ENCODE data around the gene PARVB. TPM values are rescaled to one million over a fixed set of nuclear protein-coding genes. Genes with fewer than 3 reads are reported as not detected.

PARVB gene
- polyA plus RNA-seq, 1 experiment = 65.8 TPM

DNA sequence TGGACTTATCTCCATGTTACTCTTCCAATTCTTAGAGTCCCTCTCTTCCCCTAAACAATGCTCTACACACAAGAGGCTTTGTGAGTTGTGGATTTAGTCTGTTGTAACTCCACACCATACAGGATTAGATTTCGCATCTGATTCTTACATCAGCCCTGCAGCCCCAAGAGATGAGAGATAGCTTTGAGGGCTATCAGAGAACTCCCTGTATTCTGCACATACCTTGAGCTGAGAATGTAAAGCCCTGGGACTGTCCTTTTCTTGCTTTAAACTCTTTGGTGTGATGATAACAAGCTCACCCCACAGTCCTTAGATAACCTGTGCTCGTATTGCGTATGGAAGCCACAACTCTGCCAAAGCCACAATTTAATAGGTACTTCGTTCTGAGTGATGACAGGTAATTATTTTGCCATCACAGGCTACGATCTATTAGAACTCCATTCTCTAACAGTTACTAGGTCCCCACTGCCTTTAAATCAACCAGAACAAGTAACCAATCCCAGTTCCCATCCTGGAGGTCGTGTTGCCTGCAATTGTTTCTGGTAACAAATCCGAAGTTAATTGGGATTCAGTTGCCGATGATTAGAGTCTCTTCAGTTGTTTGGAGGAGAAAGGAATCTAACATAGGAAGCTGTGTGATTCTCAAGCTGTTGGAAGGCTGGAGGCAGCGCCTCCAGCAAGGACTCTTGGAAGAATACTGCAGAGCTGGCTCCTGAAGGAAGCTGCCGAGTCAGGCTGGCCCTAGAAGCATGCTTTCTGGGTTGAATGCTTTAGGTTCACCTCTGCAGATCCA lies 155.3 kb downstream of the PARVB start:
- no peak overlapping the region for H3K4me3 ChIP-seq (ENCODE audit: low read depth, low read length)
- ChIA-PET POLR2A (no interaction called here), CTCF (interaction anchor here (1.0 to 1.1 kb wide), 2 partner anchors 10 kb away, joined by 3 to 4 read pairs; no protein-coding TSS in a partner anchor)
- H3K27me3 ChIP-seq (ENCODE audit: control insufficient read depth, insufficient read depth, low read length) = peaks cover 12% of the 10 kb centered on the region
- TF ChIP-seq, protein P1, sequence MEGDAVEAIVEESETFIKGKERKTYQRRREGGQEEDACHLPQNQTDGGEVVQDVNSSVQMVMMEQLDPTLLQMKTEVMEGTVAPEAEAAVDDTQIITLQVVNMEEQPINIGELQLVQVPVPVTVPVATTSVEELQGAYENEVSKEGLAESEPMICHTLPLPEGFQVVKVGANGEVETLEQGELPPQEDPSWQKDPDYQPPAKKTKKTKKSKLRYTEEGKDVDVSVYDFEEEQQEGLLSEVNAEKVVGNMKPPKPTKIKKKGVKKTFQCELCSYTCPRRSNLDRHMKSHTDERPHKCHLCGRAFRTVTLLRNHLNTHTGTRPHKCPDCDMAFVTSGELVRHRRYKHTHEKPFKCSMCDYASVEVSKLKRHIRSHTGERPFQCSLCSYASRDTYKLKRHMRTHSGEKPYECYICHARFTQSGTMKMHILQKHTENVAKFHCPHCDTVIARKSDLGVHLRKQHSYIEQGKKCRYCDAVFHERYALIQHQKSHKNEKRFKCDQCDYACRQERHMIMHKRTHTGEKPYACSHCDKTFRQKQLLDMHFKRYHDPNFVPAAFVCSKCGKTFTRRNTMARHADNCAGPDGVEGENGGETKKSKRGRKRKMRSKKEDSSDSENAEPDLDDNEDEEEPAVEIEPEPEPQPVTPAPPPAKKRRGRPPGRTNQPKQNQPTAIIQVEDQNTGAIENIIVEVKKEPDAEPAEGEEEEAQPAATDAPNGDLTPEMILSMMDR (IDR thresholded peaks at IDR 0.05; ENCODE audit: insufficient read depth, low read depth, low read length) = no peak
- DNase-seq (ENCODE audit: low read depth) = no peak
- H3K36me3 ChIP-seq (ENCODE audit: control insufficient read depth, insufficient read depth, low read length) = no peaks in the 10 kb centered on the region

DNA sequence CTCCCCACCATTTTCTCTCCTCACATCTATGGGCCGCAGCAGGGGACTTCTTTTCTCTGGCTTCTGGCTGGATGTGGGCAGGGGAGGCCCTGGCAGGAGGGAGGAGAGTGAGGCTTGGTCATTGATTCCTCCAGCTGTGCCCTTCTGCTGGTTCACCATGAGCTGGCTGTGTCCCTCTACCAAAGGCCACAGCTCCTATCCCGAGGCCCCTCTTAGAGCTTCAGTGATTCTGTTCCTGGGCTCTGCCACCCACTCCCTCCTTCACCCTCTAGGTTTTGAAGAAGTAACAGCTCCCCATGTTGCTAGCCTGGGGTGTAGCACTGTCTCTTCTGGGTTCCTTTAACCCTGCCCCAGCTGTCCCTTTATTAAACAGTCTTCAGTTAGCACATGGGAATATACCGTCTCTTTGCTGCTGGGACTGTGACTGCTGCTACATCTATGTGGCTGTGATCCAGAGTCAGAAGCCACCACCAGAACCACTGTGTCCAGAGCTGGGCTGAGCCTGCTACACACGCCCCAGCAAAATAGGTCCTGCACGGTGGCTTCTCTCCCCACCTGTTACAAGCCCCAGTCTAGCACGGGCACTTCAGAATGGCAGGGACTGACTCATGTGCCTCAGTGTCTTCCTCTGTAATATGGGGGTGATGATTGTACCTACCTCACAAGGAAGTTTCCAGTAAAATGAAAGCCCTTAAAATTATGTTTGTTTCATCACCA lies 156.0 kb downstream of the PARVB start:
- ChIA-PET CTCF (interaction anchor here (1.0 to 1.1 kb wide), 2 partner anchors 9 to 11 kb away, joined by 3 to 4 read pairs; no protein-coding TSS in a partner anchor), POLR2A (interaction anchor here (0.6 kb wide), 1 partner anchor 32 kb away, joined by 3 read pairs; no protein-coding TSS in a partner anchor)
- no peak for DNase-seq (ENCODE audit: low read depth)
- TF ChIP-seq, protein P1 (IDR thresholded peaks at IDR 0.05; ENCODE audit: insufficient read depth, low read depth, low read length) = no peak
- H3K27me3 ChIP-seq (ENCODE audit: control insufficient read depth, insufficient read depth, low read length) = peaks cover 12% of the 10 kb centered on the region
- no peaks in the 10 kb centered on the region for H3K36me3 ChIP-seq (ENCODE audit: control insufficient read depth, insufficient read depth, low read length)
- no peak overlapping the region for H3K4me3 ChIP-seq (ENCODE audit: low read depth, low read length)

DNA sequence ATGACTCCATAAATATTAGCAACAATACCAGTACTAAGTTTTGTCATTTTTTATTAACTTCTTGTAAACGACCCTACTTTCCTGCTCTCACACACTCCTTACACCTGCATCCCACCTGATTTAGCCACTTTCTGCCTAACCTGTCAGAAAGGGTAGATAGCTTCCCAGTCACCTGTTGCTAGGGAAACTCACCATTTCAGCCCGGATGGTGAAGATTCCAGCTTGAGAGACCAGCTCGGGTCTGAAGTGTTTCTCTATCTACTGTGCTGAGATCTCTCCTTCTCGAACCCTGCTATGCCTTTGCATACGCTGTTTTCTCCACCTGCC lies 156.6 kb downstream of the PARVB start, which contains the start of gene PARVG:
TSS of gene PARVG (plus strand) at position 220 of the 327 bp plus-strand sequence. CDS start 2,405 bp downstream, outside the sequence.
- peaks cover 12% of the 10 kb centered on the region for H3K27me3 ChIP-seq (ENCODE audit: control insufficient read depth, insufficient read depth, low read length)
- no peaks in the 10 kb centered on the region for H3K36me3 ChIP-seq (ENCODE audit: control insufficient read depth, insufficient read depth, low read length)
- no peak for DNase-seq (ENCODE audit: low read depth)
- no peak within 1 kb of the TSS for H3K4me3 ChIP-seq (ENCODE audit: low read depth, low read length)
- CTCF ChIA-PET = no interaction called here
- POLR2A ChIA-PET = interaction anchor here (0.6 kb wide), 1 partner anchor 32 kb away, joined by 3 read pairs; no protein-coding TSS in a partner anchor
- TF ChIP-seq, protein P1 (IDR thresholded peaks at IDR 0.05; ENCODE audit: insufficient read depth, low read depth, low read length) = no peak

DNA sequence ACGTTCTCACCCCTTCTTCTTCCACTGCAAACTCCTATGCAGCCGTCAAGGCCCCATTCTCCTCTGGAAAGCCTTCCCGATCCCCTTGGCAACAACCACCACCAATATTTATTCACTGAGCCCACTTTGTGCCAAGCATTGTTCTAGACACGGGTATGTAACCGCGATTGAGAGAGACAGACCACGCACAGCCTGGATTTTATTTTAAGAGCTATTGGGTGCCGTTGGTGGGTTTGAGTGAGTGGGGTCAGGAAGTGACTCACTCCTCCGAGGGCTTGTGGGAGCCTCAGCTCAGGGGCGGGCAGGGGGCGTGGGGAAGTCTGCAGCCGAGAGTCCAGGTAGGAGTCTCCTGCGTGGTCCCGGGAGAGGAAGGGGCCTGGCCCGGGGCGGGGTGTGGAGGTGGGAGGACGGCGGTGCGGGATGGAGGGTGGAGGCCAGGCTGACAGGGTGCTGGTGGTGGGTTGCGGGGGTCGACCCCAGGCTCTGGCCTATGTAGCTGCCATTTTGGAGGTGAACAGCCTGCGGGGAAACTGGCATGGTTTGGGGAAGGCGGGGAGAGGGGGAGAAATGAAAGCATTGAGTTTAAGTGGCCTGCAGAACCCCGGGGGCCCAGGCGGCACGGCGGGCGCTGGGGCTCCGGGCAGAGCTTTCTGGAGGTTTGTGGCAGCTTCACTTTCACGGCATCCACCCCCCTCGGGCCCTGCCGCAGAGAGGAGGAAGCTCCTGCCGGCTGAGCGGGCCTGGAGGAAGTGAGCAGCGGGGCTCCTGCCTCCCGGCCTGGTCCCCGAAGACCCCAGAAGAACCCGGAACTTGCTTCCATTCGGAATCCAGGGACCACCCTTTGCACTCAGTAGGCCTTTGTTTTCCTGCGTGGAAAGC lies 157.2 kb downstream of the PARVB start:
- TF ChIP-seq, protein P1 (IDR thresholded peaks at IDR 0.05; ENCODE audit: insufficient read depth, low read depth, low read length) = no peak
- H3K36me3 ChIP-seq (ENCODE audit: control insufficient read depth, insufficient read depth, low read length) = no peaks in the 10 kb centered on the region
- peaks cover 14% of the 10 kb centered on the region for H3K27me3 ChIP-seq (ENCODE audit: control insufficient read depth, insufficient read depth, low read length)
- CTCF ChIA-PET = no interaction called here
- POLR2A ChIA-PET = interaction anchor here (0.6 kb wide), 1 partner anchor 31 kb away, joined by 3 read pairs; no protein-coding TSS in a partner anchor
- no peak for DNase-seq (ENCODE audit: low read depth)
- H3K4me3 ChIP-seq (ENCODE audit: low read depth, low read length) = no peak overlapping the region

Data from BJ (cell line).